ENCODE measurements around the gene DDHD1.
"Not testable (repeated sequence)": the region's sequence is repeated elsewhere in the genome, so short reads cannot be mapped to it uniquely, and the experiment has no call there.

DDHD1 gene

DNA sequence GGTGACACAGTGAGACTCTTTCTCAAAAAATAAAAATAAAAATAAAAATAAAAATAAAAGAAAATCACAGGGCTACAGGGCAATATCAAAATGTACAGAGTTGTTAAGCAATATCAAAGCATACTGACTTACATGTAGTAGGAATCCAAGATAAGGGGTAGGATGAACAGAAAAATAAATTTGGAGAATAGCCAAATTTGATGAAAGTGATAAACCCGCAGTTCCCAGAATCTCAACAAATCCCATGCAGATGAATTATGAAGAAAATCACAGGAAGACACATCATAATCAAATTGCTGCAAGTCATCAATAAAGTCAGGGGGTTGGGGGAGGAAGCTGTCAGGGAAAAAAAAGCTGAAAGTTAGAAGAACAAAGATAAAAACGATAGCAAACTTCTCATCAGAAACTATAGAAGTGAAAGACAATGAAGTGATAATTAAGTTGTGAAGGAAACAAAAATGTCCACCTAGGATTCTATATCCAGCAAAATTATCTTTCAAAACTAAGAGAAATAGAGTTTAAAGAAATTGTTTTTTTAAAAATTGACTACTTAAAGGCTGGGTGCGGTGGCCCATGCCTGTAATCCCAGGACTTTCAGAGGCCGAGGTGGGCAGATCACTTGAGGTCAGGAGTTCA lies 15.4 kb downstream of the DDHD1 start:
- DNase-seq (ENCODE audit: insufficient read length, low spot score) = no peak
- no peak for TF ChIP-seq TAF1 (IDR thresholded peaks at IDR 0.05; ENCODE audit: low read depth, low read length)
- no peak for TF ChIP-seq POU2F2 (IDR thresholded peaks at IDR 0.05; ENCODE audit: low read depth, low read length)
- FAIRE-seq = no peak

DNA sequence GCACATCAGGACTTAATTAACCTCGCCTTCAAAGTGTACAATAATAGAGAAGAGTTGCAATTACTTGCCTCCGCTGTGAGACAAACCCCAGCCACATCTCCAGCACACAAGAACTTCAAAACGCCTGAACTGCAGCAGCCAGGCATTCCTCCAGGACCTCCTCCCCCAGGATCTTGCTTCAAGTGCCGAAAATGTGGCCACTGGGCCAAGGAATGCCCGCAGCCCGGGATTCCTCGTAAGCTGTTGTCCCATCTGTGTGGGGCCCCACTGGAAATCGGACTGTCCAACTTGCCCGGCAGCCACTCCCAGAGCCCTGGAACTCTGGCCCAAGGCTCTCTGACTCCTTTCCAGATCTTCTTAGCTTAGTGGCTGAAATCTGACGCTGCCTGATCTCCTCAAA lies 22.6 kb downstream of the DDHD1 start:
- not testable (repeated sequence) for DNase-seq (ENCODE audit: insufficient read length, low spot score); FAIRE-seq

DNA sequence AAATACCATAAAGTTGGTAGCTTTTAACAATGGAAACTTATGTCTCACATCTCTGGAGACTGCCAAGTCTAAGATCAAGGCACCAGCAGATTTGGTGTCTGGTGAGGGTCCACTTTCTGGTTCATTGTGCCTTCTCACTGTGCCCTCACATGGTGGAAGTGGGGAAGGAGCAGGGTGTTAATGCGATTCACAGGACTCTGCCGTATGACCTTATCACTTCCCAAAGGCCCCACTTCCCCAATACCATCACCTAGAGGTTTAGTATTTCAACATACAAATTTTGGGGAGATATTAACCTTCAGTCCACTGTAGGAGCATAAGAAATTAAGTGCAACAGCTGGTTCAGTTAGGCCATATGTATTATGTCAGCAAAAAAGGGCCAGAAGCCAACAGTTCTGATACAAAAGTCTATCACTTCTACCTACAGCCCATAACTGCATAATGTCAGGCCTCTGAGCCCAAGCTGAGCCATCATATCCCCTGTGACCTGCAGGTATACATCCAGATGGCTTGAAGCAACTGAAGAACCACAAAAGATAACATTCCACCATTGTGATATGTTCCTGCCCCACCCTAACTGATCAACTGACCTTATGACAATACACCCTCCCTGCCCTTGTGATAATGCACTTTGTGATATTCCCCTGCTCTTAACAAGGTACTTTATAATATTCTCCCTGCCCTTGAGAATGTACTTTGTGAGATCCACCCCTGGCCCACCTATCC lies 24.7 kb downstream of the DDHD1 start:
- no peak for DNase-seq (ENCODE audit: insufficient read length, low spot score)
- TF ChIP-seq SPI1 (IDR thresholded peaks at IDR 0.05; ENCODE audit: low read depth, low read length) = peak; percentile 38
- no peak for TF ChIP-seq POLR2A (IDR thresholded peaks at IDR 0.05; ENCODE audit: low read depth, low read length)
- no peak for FAIRE-seq

DNA sequence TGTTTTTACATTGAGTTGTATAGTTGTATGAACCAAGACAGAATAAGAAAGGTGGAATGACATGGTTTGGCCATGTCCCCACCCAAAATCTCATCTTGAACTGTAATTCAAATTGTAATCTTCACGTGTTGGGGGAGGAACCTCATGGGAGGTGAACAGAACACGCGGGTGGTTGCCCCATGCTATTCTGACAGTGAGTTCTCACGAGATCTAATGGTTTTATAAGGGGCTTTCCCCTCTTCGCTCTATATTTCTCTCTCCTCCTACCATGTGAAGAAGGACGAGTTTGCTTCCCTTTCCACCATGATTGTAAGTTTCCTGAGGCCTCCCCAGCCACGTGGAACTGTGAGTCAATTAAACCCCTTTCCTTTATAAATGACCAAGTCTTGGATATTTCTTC lies 25.3 kb downstream of the DDHD1 start:
- TF ChIP-seq SPI1 (IDR thresholded peaks at IDR 0.05; ENCODE audit: low read depth, low read length) = no peak
- no peak for TF ChIP-seq TAF1 (IDR thresholded peaks at IDR 0.05; ENCODE audit: low read depth, low read length)
- TF ChIP-seq POU2F2 (IDR thresholded peaks at IDR 0.05; ENCODE audit: low read depth, low read length) = no peak
- no peak for TF ChIP-seq POLR2AphosphoS5 (IDR thresholded peaks at IDR 0.05; ENCODE audit: low read depth, low read length)
- TF ChIP-seq POLR2A (IDR thresholded peaks at IDR 0.05; ENCODE audit: low read depth, low read length) = no peak
- no peak for TF ChIP-seq PAX5 (IDR thresholded peaks at IDR 0.05; ENCODE audit: insufficient read depth, low read length, severe bottlenecking)
- no peak for DNase-seq (ENCODE audit: insufficient read length, low spot score)

DNA sequence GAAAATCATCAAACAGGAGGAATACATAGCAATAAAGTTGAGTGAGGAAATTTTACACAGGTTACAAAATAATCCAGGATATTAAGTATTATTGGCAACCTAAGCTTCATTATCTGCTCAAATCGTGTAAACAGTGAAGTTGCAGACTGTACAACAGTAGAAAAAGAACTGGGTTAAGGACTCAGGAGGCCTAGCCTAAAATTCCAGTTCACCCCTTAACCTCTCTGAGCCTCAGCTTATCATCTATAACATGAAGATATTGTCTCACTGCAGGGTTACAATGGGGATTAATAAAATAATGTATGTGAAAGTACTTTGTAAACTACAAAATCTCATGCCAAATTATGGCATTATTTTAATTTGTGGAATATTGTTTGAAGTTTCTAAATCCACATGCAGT lies 26.0 kb downstream of the DDHD1 start:
- no peak for FAIRE-seq
- DNase-seq (ENCODE audit: insufficient read length, low spot score) = no peak
- TF ChIP-seq POU2F2 (IDR thresholded peaks at IDR 0.05; ENCODE audit: low read depth, low read length) = no peak
- TF ChIP-seq POLR2A (IDR thresholded peaks at IDR 0.05; ENCODE audit: low read depth, low read length) = no peak
- no peak for TF ChIP-seq TAF1 (IDR thresholded peaks at IDR 0.05; ENCODE audit: low read depth, low read length)
- no peak for TF ChIP-seq PAX5 (IDR thresholded peaks at IDR 0.05; ENCODE audit: insufficient read depth, low read length, severe bottlenecking)
- no peak for TF ChIP-seq SPI1 (IDR thresholded peaks at IDR 0.05; ENCODE audit: low read depth, low read length)
- no peak for TF ChIP-seq POLR2AphosphoS5 (IDR thresholded peaks at IDR 0.05; ENCODE audit: low read depth, low read length)

More for the DNA sequence above, 25.3 kb downstream of the DDHD1 start:
- FAIRE-seq = no peak

DNA sequence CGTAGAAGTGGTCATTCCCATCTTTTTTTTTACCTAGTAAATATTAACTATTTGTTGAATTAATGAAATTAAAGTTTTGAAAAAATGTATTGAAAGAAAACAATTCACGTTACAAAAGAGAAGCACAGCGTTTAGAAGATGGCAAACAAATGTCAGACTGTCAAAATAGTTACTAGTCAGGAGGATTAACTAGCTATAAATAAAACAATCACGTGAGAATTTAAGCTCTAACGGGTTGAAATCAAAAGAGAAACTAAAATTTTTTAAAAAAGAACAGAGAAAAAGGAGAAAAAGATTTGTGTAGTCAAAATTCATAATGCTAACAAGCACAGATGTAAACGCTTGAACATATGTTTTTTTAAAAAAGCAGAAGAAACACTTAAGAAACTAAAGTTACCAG lies 26.4 kb downstream of the DDHD1 start:
- no peak for DNase-seq (ENCODE audit: insufficient read length, low spot score)
- TF ChIP-seq SPI1 (IDR thresholded peaks at IDR 0.05; ENCODE audit: low read depth, low read length) = no peak
- no peak for TF ChIP-seq POLR2A (IDR thresholded peaks at IDR 0.05; ENCODE audit: low read depth, low read length)
- no peak for TF ChIP-seq POU2F2 (IDR thresholded peaks at IDR 0.05; ENCODE audit: low read depth, low read length)
- no peak for TF ChIP-seq PAX5 (IDR thresholded peaks at IDR 0.05; ENCODE audit: insufficient read depth, low read length, severe bottlenecking)
- no peak for TF ChIP-seq POLR2AphosphoS5 (IDR thresholded peaks at IDR 0.05; ENCODE audit: low read depth, low read length)
- TF ChIP-seq TAF1 (IDR thresholded peaks at IDR 0.05; ENCODE audit: low read depth, low read length) = no peak
- no peak for FAIRE-seq

DNA sequence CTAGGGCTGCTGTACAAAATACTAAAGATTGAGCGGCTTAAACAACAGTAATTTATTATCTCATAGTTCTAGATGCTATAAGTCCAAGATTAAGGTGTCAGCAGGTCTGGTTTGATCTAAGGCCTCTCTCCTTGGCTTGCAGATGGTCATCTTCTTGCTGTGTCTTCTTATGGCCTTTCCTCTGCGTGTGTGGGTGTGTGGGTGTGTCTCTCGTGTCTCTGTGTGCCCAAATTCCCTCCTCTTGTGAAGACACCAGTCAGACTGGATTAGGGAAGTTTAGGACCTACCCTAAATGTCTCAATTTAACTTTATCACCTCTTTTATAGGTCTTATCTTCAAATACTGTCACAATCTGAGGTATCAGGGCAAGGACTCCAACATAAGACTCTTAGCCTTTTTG lies 28.3 kb downstream of the DDHD1 start:
- TF ChIP-seq POLR2A (IDR thresholded peaks at IDR 0.05; ENCODE audit: low read depth, low read length) (no peak), PAX5 (IDR thresholded peaks at IDR 0.05; ENCODE audit: insufficient read depth, low read length, severe bottlenecking) (no peak), POU2F2 (IDR thresholded peaks at IDR 0.05; ENCODE audit: low read depth, low read length) (no peak)
- FAIRE-seq (peak; percentile 35), DNase-seq (ENCODE audit: insufficient read length, low spot score) (no peak)

- FAIRE-seq; DNase-seq (ENCODE audit: insufficient read length, low spot score): not testable (repeated sequence)
Observed at GRCh38 chr14:53121419-53121818, 31.7 kb downstream of the DDHD1 start.

GRCh38 chr14:53117479-53117878 lies 35.6 kb downstream of the DDHD1 start:
- not testable (repeated sequence) for DNase-seq (ENCODE audit: insufficient read length, low spot score); FAIRE-seq

GRCh38 chr14:53113989-53114388 lies 39.1 kb downstream of the DDHD1 start:
- DNase-seq (ENCODE audit: insufficient read length, low spot score) (no peak), FAIRE-seq (no peak)
- TF ChIP-seq POLR2AphosphoS5 (IDR thresholded peaks at IDR 0.05; ENCODE audit: low read depth, low read length) = no peak
- TF ChIP-seq POU2F2 (IDR thresholded peaks at IDR 0.05; ENCODE audit: low read depth, low read length) = no peak
- TF ChIP-seq TAF1 (IDR thresholded peaks at IDR 0.05; ENCODE audit: low read depth, low read length) = no peak
- TF ChIP-seq SPI1 (IDR thresholded peaks at IDR 0.05; ENCODE audit: low read depth, low read length) = no peak
- no peak for TF ChIP-seq POLR2A (IDR thresholded peaks at IDR 0.05; ENCODE audit: low read depth, low read length)

DNA sequence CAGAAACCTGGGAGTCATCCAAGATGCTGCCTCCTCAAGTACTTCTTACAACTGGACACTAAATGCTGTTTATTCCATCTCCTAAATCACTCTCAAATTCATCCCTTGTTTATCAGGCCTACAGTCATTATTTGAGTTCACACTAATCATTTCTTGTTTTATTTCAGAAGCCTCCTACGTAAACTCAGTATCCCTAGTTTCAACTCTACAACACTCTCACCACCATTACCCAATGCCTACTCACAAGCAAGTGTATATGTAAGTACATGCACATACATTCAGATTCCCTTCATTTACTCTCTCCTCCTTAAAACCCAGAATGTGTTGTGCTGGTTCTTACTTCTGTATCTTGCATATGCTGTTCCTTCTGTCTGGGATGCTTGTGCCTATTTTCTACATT lies 43.0 kb downstream of the DDHD1 start:
- FAIRE-seq = peak; percentile 56
- TF ChIP-seq TAF1 (IDR thresholded peaks at IDR 0.05; ENCODE audit: low read depth, low read length) = no peak
- TF ChIP-seq PAX5 (IDR thresholded peaks at IDR 0.05; ENCODE audit: insufficient read depth, low read length, severe bottlenecking) = no peak
- no peak for TF ChIP-seq POLR2A (IDR thresholded peaks at IDR 0.05; ENCODE audit: low read depth, low read length)
- TF ChIP-seq SPI1 (IDR thresholded peaks at IDR 0.05; ENCODE audit: low read depth, low read length) = no peak
- TF ChIP-seq POLR2AphosphoS5 (IDR thresholded peaks at IDR 0.05; ENCODE audit: low read depth, low read length) = no peak
- no peak for TF ChIP-seq POU2F2 (IDR thresholded peaks at IDR 0.05; ENCODE audit: low read depth, low read length)
- DNase-seq (ENCODE audit: insufficient read length, low spot score) = no peak

Measured in GM12891 (cell line).